ENCODE data around the gene ARAP2.

GRCh38 chr4:36224972-36225903, 19.1 kb downstream of the ARAP2 start:
- no peak for TF ChIP-seq RXRB (CRISPR knock-in tag; IDR thresholded peaks at IDR 0.05; ENCODE audit: borderline replicate concordance)
- TF ChIP-seq E2F5 (CRISPR knock-in tag; conservative IDR thresholded peaks at IDR 0.05): no peak
- TF ChIP-seq POLR2A (IDR thresholded peaks at IDR 0.05; ENCODE audit: insufficient read depth in 1 of 2, low read depth in 2 of 2, low read length in 2 of 2): no peak
- no peak for TF ChIP-seq ZNF20 (CRISPR knock-in tag; IDR thresholded peaks at IDR 0.05)
- no peak for TF ChIP-seq SMARCE1 (IDR thresholded peaks at IDR 0.05; ENCODE audit: borderline replicate concordance)
- no peak for TF ChIP-seq ARNT (IDR thresholded peaks at IDR 0.05)
